Measurements from ENCODE around the gene PIK3R2. TPM values are rescaled to one million over a fixed set of nuclear protein-coding genes. Genes with fewer than 3 reads are reported as not detected.

PIK3R2 gene
- total RNA-seq, 4 donors from 2014 or later, result 8.3 to 39.4 (median 32.2) TPM

- intact Hi-C loops (cut with DNase I; ENCODE audit: low total_unique reads), result no loop called here
- 47 to 61% methylated on average over 18 of the region's 18 CpGs for WGBS, 2 donors
- TF ChIP-seq CTCF (IDR thresholded peaks at IDR 0.05) (no peak), POLR2A (IDR thresholded peaks at IDR 0.05) (no peak)
- no peak overlapping the region for H3K4me3 ChIP-seq (ENCODE audit: low read depth, poor library complexity, severe bottlenecking)
- peak in 1 of 2 donors; percentile 92 for DNase-seq (ENCODE audit: low spot score in 2 of 2)
These were observed 20.1 kb downstream of the PIK3R2 start for GRCh38 chr19:18173054-18173571.

- intact Hi-C loops (cut with DNase I; ENCODE audit: low total_unique reads), result no loop called here
- peak; percentile 65 to 95 for DNase-seq (ENCODE audit: low spot score in 2 of 2)
- peak in 1 of 2 donors; percentile 12 for TF ChIP-seq POLR2A (IDR thresholded peaks at IDR 0.05)
- TF ChIP-seq CTCF (IDR thresholded peaks at IDR 0.05), result no peak
These were observed 20.8 kb downstream of the PIK3R2 start, which contains the start of gene IFI30 for GRCh38 chr19:18173572-18174288. IFI30 (plus strand) TSS chr19:18173813; CDS start chr19:18173842, 29 bp downstream.

GRCh38 chr19:18174983-18175382, 22.0 kb downstream of the PIK3R2 start:
- no peak for DNase-seq (ENCODE audit: low spot score in 2 of 2)
- H3K4me3 ChIP-seq (ENCODE audit: low read depth, poor library complexity, severe bottlenecking), result no peak overlapping the region
- no peak for TF ChIP-seq CTCF (IDR thresholded peaks at IDR 0.05)
- TF ChIP-seq POLR2A (IDR thresholded peaks at IDR 0.05), result no peak
- 85 to 88% methylated on average over 11 of the region's 11 CpGs for WGBS, 2 donors
- intact Hi-C loops (cut with DNase I; ENCODE audit: low total_unique reads), result no loop called here

More at GRCh38 chr19:18173572-18174288, 20.8 kb downstream of the PIK3R2 start, which contains the start of gene IFI30:
- WGBS, 2 donors, result 1% methylated on average over 34 to 36 of the region's 47 CpGs
- peak within 1 kb of the TSS; percentile 60 for H3K4me3 ChIP-seq (ENCODE audit: low read depth, poor library complexity, severe bottlenecking)

GRCh38 chr19:18176367-18177310, 23.7 kb downstream of the PIK3R2 start:
- intact Hi-C loops (cut with DNase I; ENCODE audit: low total_unique reads), result no loop called here
- no peak for TF ChIP-seq CTCF (IDR thresholded peaks at IDR 0.05)
- TF ChIP-seq POLR2A (IDR thresholded peaks at IDR 0.05), result no peak
- WGBS, 2 donors, result 77 to 88% methylated on average over 15 to 19 of the region's 19 CpGs
- DNase-seq (ENCODE audit: low spot score in 2 of 2), result no peak
- no peak overlapping the region for H3K4me3 ChIP-seq (ENCODE audit: low read depth, poor library complexity, severe bottlenecking)

GRCh38 chr19:18179957-18180356, 27.0 kb downstream of the PIK3R2 start:
- H3K4me3 ChIP-seq (ENCODE audit: low read depth, poor library complexity, severe bottlenecking), result no peak overlapping the region
- intact Hi-C loops (cut with DNase I; ENCODE audit: low total_unique reads), result no loop called here
- TF ChIP-seq CTCF (IDR thresholded peaks at IDR 0.05), result no peak
- no peak for TF ChIP-seq POLR2A (IDR thresholded peaks at IDR 0.05)
- 90 to 91% methylated on average over 5 of the region's 5 CpGs for WGBS, 2 donors
- DNase-seq (ENCODE audit: low spot score in 2 of 2), result no peak
